B cell (primary cell): ENCODE data around the gene GMPR2. TPM values are rescaled to one million over a fixed set of nuclear protein-coding genes. Genes with fewer than 3 reads are reported as not detected.

Source experiments
- ATAC-seq: fragments of 200-7000 bp; cut with Tn5 transposase; one replicate; pipeline ENCODE4 v1.10.0; 2021; ENCODE audit warnings: low read depth, mild to moderate bottlenecking, moderate number of reproducible peaks, moderate library complexity
- CTCF ChIA-PET: fragments of 350-600 bp; sonication (Branson Sonifier 250); formaldehyde crosslinking; loops from one replicate; lab custom pipeline; 2021; ENCODE audit warnings: antibody characterized with exemption, inconsistent platforms; lab: Charles Lee
- POLR2A ChIA-PET: fragments of 350-600 bp; sonication (Branson Sonifier 250); formaldehyde crosslinking; loops from one replicate; lab custom pipeline; 2021; ENCODE audit warnings: antibody characterized with exemption; lab: Charles Lee
- DNase-seq: peaks from one replicate; pipeline ENCODE4 v3.0.0; 2013
- H2AFZ ChIP-seq: 2 replicates; pipeline ENCODE4 v1.6.1; 2012; ENCODE audit warnings: mild to moderate bottlenecking, low read depth, low read length; ENCODE audit not compliant: insufficient read depth, poor library complexity, severe bottlenecking
- H3K27ac ChIP-seq, 2 donors: 1 replicate in 1 of 2; 2 replicates in 1 of 2; pipeline ENCODE4 v1.5.1; 2012 to 2013; ENCODE audit warnings: low read length in 2 of 2, mild to moderate bottlenecking in 2 of 2, moderate library complexity in 1 of 2
- H3K27me3 ChIP-seq, 4 experiments: fragments of 200-600 bp in 1 of 4; sonication (generic) in 1 of 4; replicated peaks in 1 of 4; 1 replicate in 2 of 4; 2 replicates in 2 of 4; pipeline versions ENCODE4 v1.6.1 to v1.7.0; 2013 to 2016; ENCODE audit warnings: low read length in 3 of 4, mild to moderate bottlenecking in 2 of 4, mixed read lengths in 1 of 4, moderate library complexity in 1 of 4; ENCODE audit not compliant: insufficient read depth in 4 of 4, control insufficient read depth in 3 of 4; ENCODE audit errors: control extremely low read depth in 1 of 4
- H3K36me3 ChIP-seq, 2 experiments: replicated peaks in 1 of 2; 1 replicate in 1 of 2; 2 replicates in 1 of 2; pipeline versions ENCODE4 v1.6.1 to v1.7.1; 2013; ENCODE audit warnings: low read length in 1 of 2; ENCODE audit not compliant: insufficient read depth in 2 of 2, control insufficient read depth in 1 of 2; ENCODE audit errors: control extremely low read depth in 1 of 2, extremely low read depth in 1 of 2
- H3K4me1 ChIP-seq, 2 donors: fragments of 200-600 bp in 1 of 2; sonication (generic) in 1 of 2; 1 replicate in 1 of 2; 2 replicates in 1 of 2; pipeline versions ENCODE4 v1.5.1 to v1.6.1; 2013 to 2017; ENCODE audit warnings: low read length in 2 of 2; ENCODE audit not compliant: control insufficient read depth in 2 of 2, insufficient read depth in 2 of 2
- H3K4me2 ChIP-seq: replicated peaks from 2 replicates; pipeline ENCODE3; 2012; ENCODE audit warnings: mild to moderate bottlenecking, low read depth, low read length; ENCODE audit not compliant: poor library complexity, severe bottlenecking
- H3K4me3 ChIP-seq, 5 experiments: fragments of 200-600 bp in 1 of 5; sonication (generic) in 1 of 5; 1 replicate in 3 of 5; 2 replicates in 2 of 5; pipeline versions ENCODE4 v1.5.1 to v1.7.0; 2011 to 2016; ENCODE audit warnings: low read length in 4 of 5, mild to moderate bottlenecking in 4 of 5, low read depth in 2 of 5, control low read depth in 1 of 5, moderate library complexity in 1 of 5; ENCODE audit not compliant: insufficient read depth in 1 of 5; ENCODE audit errors: control extremely low read depth in 1 of 5, extremely low read depth in 1 of 5
- H3K79me2 ChIP-seq: fragments of 200-600 bp; sonication (generic); one replicate; pipeline ENCODE4 v1.6.0; 2016; ENCODE audit warnings: low read length; ENCODE audit not compliant: control insufficient read depth, insufficient read depth
- H3K9ac ChIP-seq: fragments of 200-600 bp; sonication (generic); 2 replicates; pipeline ENCODE4 v1.6.1; 2017; ENCODE audit warnings: mild to moderate bottlenecking, low read length, moderate library complexity
- H3K9me3 ChIP-seq, 3 donors: one replicate each; pipeline versions ENCODE4 v1.6.1 to v1.7.1; 2013; ENCODE audit warnings: low read length in 2 of 3; ENCODE audit not compliant: control insufficient read depth in 2 of 3, insufficient read depth in 1 of 3; ENCODE audit errors: control extremely low read depth in 1 of 3
- H4K20me1 ChIP-seq: 2 replicates; pipeline ENCODE4 v1.6.0; 2012; ENCODE audit warnings: mild to moderate bottlenecking, low read length; ENCODE audit not compliant: insufficient read depth, control insufficient read depth, poor library complexity, severe bottlenecking
- H3K27ac Mint-ChIP-seq: one replicate; pipeline ENCODE4 v1.8.0; 2021; ENCODE audit warnings: mixed read lengths
- H3K27me3 Mint-ChIP-seq: one replicate; pipeline ENCODE4 v1.8.0; 2021; ENCODE audit warnings: mixed read lengths
- H3K4me1 Mint-ChIP-seq: one replicate; pipeline ENCODE4 v1.8.0; 2021; ENCODE audit warnings: mixed read lengths
- H3K4me3 Mint-ChIP-seq: one replicate; pipeline ENCODE4 v1.8.0; 2021; ENCODE audit warnings: mixed read lengths
- H3K9me3 Mint-ChIP-seq: one replicate; pipeline ENCODE4 v1.8.0; 2022; ENCODE audit warnings: mixed read lengths; ENCODE audit not compliant: insufficient read depth
- CTCF ChIP-seq: fragments of 200-600 bp; IDR thresholded peaks from one replicate; pipeline ENCODE4 v1.8.0; 2022; ENCODE audit warnings: antibody characterized with exemption, mild to moderate bottlenecking
- EZH2 ChIP-seq: IDR thresholded peaks from 2 replicates; pipeline ENCODE4 v1.6.1; 2012; ENCODE audit warnings: borderline replicate concordance, low read depth, mild to moderate bottlenecking, moderate library complexity, low read length; ENCODE audit not compliant: insufficient read depth, poor library complexity, severe bottlenecking
- WGBS: methylation state at CpG from one replicate; pipeline ENCODE4 v1.1.5; 2013; ENCODE audit warnings: missing lambda C conversion rate; ENCODE audit not compliant: insufficient coverage; 5-methylcytosine and 5-hydroxymethylcytosine counted together
- intact Hi-C: fragments of 100-400 bp; cut with micrococcal nuclease; formaldehyde crosslinking; loops from one replicate; pipeline ENCODE4 v1.10.0; 2022
- polyA plus RNA-seq: library from polyadenylated mRNA; depleted of rRNA; stranded (reverse); fragments of >200 nt; gene quantifications from 2 replicates; pipeline ENCODE4 v1.2.3, GENCODE V29; 2012
- total RNA-seq, 2 donors: library from RNA; stranded (reverse); fragments of 120-200 nt in 1 of 2; gene quantifications; 1 replicate in 1 of 2; 2 replicates in 1 of 2; pipeline versions ENCODE4 v1.2.3 to v1.2.4, GENCODE V29; 2013 to 2022

GMPR2 gene
- total and polyA plus RNA-seq, 2 donors (not counting 1 experiment from before 2014, with no cell fraction given): 39.7 to 58.7 TPM

GRCh38 chr14:24256960-24257359 is 24.2 kb downstream of the GMPR2 start:
- Histone ChIP-seq H3K36me3 (peaks cover 0 to 28% of the 10 kb centered on the region in 2 experiments), H4K20me1 (no peaks in the 10 kb centered on the region), H3K4me2 (no peak overlapping the region), H3K27ac (no peak overlapping the region), H3K79me2 (no peaks in the 10 kb centered on the region), H3K27me3 (no peaks in the 10 kb centered on the region), H3K4me1 (no peaks in the 10 kb centered on the region), H3K4me3 (no peak overlapping the region), H2AFZ (no peak overlapping the region), H3K9me3 (no peaks in the 10 kb centered on the region), H3K9ac (no peak overlapping the region)
- CTCF ChIA-PET: interaction anchor here (0.8 kb wide), 1 partner anchor 33 kb away, joined by 3 read pairs; no protein-coding TSS in a partner anchor
- DNase-seq (no peak), ATAC-seq (no peak)
- 100% methylated on average over 3 of the region's 4 CpGs for WGBS
- intact Hi-C loops: no loop called here
- no peaks in the 10 kb centered on the region for H3K9me3 Mint-ChIP-seq
- H3K4me1 Mint-ChIP-seq: no peaks in the 10 kb centered on the region
- H3K4me3 Mint-ChIP-seq: no peak overlapping the region
- POLR2A ChIA-PET: no interaction called here
- no peaks in the 10 kb centered on the region for H3K27me3 Mint-ChIP-seq
- TF ChIP-seq EZH2 (no peak), CTCF (no peak)
- no peak overlapping the region for H3K27ac Mint-ChIP-seq

DNA sequence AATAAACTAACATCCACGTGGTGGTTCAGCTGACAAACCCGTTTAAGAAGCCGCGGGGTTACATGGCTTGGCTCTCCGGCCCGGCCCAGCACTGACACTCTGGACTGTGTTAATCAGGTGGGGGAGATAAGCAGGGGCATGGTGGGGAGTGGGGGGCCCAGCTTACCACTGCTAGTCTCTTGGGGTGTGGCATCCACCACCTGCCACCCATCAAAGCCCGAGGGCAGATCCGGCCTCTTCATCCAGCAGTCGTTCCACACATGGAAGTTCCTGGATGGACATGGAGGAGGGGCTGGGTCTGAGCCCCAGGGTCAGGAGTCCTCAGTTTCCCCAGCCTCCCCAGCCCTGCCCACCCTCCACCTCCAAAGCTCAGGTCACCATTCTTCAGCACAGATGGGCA is 25.4 kb downstream of the GMPR2 start:
- DNase-seq: no peak
- POLR2A ChIA-PET: interaction anchor here (0.6 kb wide), 1 partner anchor 23 kb away, joined by 5 read pairs; no protein-coding TSS in a partner anchor
- CTCF ChIA-PET: no interaction called here
- TF ChIP-seq EZH2 (no peak), CTCF (no peak)
- H3K4me3 Mint-ChIP-seq: no peak overlapping the region
- intact Hi-C loops: no loop called here
- no peak overlapping the region for H3K9ac ChIP-seq
- 100% methylated on average over 3 of the region's 9 CpGs for WGBS
- H3K4me2 ChIP-seq: no peak overlapping the region
- ATAC-seq: no peak
- H3K36me3 ChIP-seq: peaks cover 0 to 23% of the 10 kb centered on the region in 2 experiments
- H4K20me1 ChIP-seq: no peaks in the 10 kb centered on the region
- H3K4me1 ChIP-seq: no peaks in the 10 kb centered on the region
- no peak overlapping the region for H2AFZ ChIP-seq
- H3K9me3 Mint-ChIP-seq: no peaks in the 10 kb centered on the region
- H3K9me3 ChIP-seq: no peaks in the 10 kb centered on the region
- H3K79me2 ChIP-seq: no peaks in the 10 kb centered on the region
- H3K27ac ChIP-seq: no peak overlapping the region
- H3K27me3 ChIP-seq: no peaks in the 10 kb centered on the region
- H3K27me3 Mint-ChIP-seq: no peaks in the 10 kb centered on the region
- no peak overlapping the region for H3K4me3 ChIP-seq
- H3K4me1 Mint-ChIP-seq: no peaks in the 10 kb centered on the region
- no peak overlapping the region for H3K27ac Mint-ChIP-seq
